Measurements from ENCODE around the gene EPHA3.

The EPHA3 gene

GRCh38 chr3:89059211-89059925 is 48.1 kb upstream of the EPHA3 start:
- ATAC-seq, result no peak
- no peak for TF ChIP-seq ARNTL (CRISPR knock-in tag; IDR thresholded peaks at IDR 0.05; ENCODE audit: borderline replicate concordance, low read depth)
- TF ChIP-seq RARB (CRISPR knock-in tag; IDR thresholded peaks at IDR 0.05), result no peak
- TF ChIP-seq ZNF70 (CRISPR knock-in tag; IDR thresholded peaks at IDR 0.05), result no peak
- no peak for TF ChIP-seq GLIS3 (CRISPR knock-in tag; IDR thresholded peaks at IDR 0.05)
- TF ChIP-seq POU6F1 (CRISPR knock-in tag; IDR thresholded peaks at IDR 0.05; ENCODE audit: borderline replicate concordance, low read depth), result no peak
- no peak for TF ChIP-seq TSHZ2 (CRISPR knock-in tag; IDR thresholded peaks at IDR 0.05)
- TF ChIP-seq CSRNP3 (CRISPR knock-in tag; IDR thresholded peaks at IDR 0.05), result no peak
- TF ChIP-seq ZFP30 (CRISPR knock-in tag; IDR thresholded peaks at IDR 0.05), result no peak
- no peak for TF ChIP-seq ZNF8 (CRISPR knock-in tag; IDR thresholded peaks at IDR 0.05)
- TF ChIP-seq CREB5 (CRISPR knock-in tag; IDR thresholded peaks at IDR 0.05; ENCODE audit: low read depth), result no peak
- no peak for TF ChIP-seq BACH2 (CRISPR knock-in tag; IDR thresholded peaks at IDR 0.05; ENCODE audit: borderline replicate concordance)
- no peak for TF ChIP-seq PPARA (CRISPR knock-in tag; IDR thresholded peaks at IDR 0.05; ENCODE audit: borderline replicate concordance)
- no peak for TF ChIP-seq OSR1 (CRISPR knock-in tag; IDR thresholded peaks at IDR 0.05)
- TF ChIP-seq SNAI2 (CRISPR knock-in tag; IDR thresholded peaks at IDR 0.05), result no peak
- TF ChIP-seq ZFP3 (CRISPR knock-in tag; IDR thresholded peaks at IDR 0.05), result no peak

GRCh38 chr3:89061259-89061658 is 46.2 kb upstream of the EPHA3 start:
- no peak for ATAC-seq
- TF ChIP-seq ESRRG (CRISPR knock-in tag; IDR thresholded peaks at IDR 0.05) (no peak), SNAI2 (CRISPR knock-in tag; IDR thresholded peaks at IDR 0.05) (no peak), OSR1 (CRISPR knock-in tag; IDR thresholded peaks at IDR 0.05) (no peak), ZFP3 (CRISPR knock-in tag; IDR thresholded peaks at IDR 0.05) (no peak), ZNF70 (CRISPR knock-in tag; IDR thresholded peaks at IDR 0.05) (no peak), POU6F1 (CRISPR knock-in tag; IDR thresholded peaks at IDR 0.05; ENCODE audit: borderline replicate concordance, low read depth) (no peak), ZNF8 (CRISPR knock-in tag; IDR thresholded peaks at IDR 0.05) (no peak), PATZ1 (CRISPR knock-in tag; IDR thresholded peaks at IDR 0.05; ENCODE audit: borderline replicate concordance) (no peak), PPARA (CRISPR knock-in tag; IDR thresholded peaks at IDR 0.05; ENCODE audit: borderline replicate concordance) (no peak), TOX (CRISPR knock-in tag; IDR thresholded peaks at IDR 0.05; ENCODE audit: borderline replicate concordance) (no peak)
